ENCODE measurements around the gene FCHSD2.
A peak's percentile ranks its signal among the peaks of the same experiment; 100 is the strongest.

FCHSD2 gene

DNA sequence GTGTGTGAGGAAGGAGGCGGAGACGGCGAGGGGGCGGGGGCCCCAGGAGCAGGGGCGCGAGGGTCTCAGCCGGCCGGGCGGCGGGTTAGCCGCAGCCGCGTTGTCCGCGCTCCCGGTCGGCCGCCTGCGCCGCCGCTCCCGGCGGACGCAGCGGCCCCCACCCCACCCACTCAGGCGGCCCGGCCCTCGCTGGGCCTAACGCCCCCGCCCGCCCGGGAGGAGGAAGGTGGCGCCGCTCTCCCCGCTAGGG lies at the start of gene FCHSD2:
Gene FCHSD2, minus strand, starts transcription at position 191 of the 250 bp plus-strand sequence. CDS start 441 bp downstream, outside the sequence.
- TF ChIP-seq, protein P1, sequence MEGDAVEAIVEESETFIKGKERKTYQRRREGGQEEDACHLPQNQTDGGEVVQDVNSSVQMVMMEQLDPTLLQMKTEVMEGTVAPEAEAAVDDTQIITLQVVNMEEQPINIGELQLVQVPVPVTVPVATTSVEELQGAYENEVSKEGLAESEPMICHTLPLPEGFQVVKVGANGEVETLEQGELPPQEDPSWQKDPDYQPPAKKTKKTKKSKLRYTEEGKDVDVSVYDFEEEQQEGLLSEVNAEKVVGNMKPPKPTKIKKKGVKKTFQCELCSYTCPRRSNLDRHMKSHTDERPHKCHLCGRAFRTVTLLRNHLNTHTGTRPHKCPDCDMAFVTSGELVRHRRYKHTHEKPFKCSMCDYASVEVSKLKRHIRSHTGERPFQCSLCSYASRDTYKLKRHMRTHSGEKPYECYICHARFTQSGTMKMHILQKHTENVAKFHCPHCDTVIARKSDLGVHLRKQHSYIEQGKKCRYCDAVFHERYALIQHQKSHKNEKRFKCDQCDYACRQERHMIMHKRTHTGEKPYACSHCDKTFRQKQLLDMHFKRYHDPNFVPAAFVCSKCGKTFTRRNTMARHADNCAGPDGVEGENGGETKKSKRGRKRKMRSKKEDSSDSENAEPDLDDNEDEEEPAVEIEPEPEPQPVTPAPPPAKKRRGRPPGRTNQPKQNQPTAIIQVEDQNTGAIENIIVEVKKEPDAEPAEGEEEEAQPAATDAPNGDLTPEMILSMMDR (IDR thresholded peaks at IDR 0.05; ENCODE audit: low read depth, low read length): no peak
- TF ChIP-seq, protein P2, sequence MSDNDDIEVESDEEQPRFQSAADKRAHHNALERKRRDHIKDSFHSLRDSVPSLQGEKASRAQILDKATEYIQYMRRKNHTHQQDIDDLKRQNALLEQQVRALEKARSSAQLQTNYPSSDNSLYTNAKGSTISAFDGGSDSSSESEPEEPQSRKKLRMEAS (IDR thresholded peaks at IDR 0.05; ENCODE audit: low read depth, low read length): no peak
- peak; percentile 57 for TF ChIP-seq POLR2A (IDR thresholded peaks at IDR 0.05; ENCODE audit: extremely low read depth, insufficient read length)
- no peak for TF ChIP-seq MYC (IDR thresholded peaks at IDR 0.05; ENCODE audit: low read depth, low read length)
- no peak for DNase-seq (ENCODE audit: low read depth)
- peak within 1 kb of the TSS; percentile 91 for H3K4me3 ChIP-seq (ENCODE audit: low read depth, low read length)

DNA sequence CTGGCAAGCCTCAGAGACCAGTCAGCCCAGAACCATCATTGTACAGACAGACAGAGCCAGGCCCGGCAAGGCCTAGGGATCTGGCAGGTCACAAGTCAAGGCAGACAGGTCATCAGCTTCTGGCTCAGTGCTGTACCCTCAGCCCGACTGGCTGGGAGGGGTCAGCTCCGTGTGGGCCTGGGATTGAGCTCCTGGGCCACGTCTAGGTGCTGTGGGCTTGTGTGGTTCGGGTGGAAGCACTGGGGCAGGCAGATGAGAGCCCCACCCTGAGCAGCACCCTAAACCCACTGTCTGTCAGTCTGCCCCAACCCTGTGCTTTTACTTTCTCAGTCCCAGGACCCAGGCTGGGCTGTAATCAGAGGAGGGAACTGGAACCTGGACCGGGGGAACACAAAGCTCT lies 49.0 kb upstream of the FCHSD2 start:
- no peak for TF ChIP-seq MYC (IDR thresholded peaks at IDR 0.05; ENCODE audit: low read depth, low read length)
- TF ChIP-seq, protein P1 (IDR thresholded peaks at IDR 0.05; ENCODE audit: low read depth, low read length): no peak
- TF ChIP-seq POLR2A (IDR thresholded peaks at IDR 0.05; ENCODE audit: extremely low read depth, insufficient read length): no peak
- TF ChIP-seq, protein P2 (IDR thresholded peaks at IDR 0.05; ENCODE audit: low read depth, low read length): no peak
- no peak overlapping the region for H3K4me3 ChIP-seq (ENCODE audit: low read depth, low read length)
- no peak for DNase-seq (ENCODE audit: low read depth)

DNA sequence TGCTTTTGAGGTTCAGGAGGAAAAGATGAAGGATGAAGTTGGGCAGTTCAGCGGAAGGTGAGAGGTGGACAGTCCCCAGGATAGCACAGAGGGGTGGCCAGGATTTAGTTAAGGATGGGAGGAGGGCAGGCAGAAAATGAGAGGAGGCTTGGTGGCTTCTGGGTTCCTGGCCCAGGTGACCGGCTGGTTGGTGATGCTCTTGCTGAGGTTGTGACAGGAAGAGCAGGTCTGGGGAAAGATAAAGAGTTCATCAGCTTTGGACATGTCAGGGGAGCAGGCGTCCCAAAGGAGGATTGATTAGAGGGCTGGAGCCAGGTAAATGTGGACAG lies 48.4 kb upstream of the FCHSD2 start:
- no peak for TF ChIP-seq POLR2A (IDR thresholded peaks at IDR 0.05; ENCODE audit: extremely low read depth, insufficient read length)
- TF ChIP-seq MYC (IDR thresholded peaks at IDR 0.05; ENCODE audit: low read depth, low read length): no peak
- TF ChIP-seq, protein P2 (IDR thresholded peaks at IDR 0.05; ENCODE audit: low read depth, low read length): no peak
- TF ChIP-seq, protein P1 (IDR thresholded peaks at IDR 0.05; ENCODE audit: low read depth, low read length): no peak
- no peak for DNase-seq (ENCODE audit: low read depth)
- H3K4me3 ChIP-seq (ENCODE audit: low read depth, low read length): no peak overlapping the region

DNA sequence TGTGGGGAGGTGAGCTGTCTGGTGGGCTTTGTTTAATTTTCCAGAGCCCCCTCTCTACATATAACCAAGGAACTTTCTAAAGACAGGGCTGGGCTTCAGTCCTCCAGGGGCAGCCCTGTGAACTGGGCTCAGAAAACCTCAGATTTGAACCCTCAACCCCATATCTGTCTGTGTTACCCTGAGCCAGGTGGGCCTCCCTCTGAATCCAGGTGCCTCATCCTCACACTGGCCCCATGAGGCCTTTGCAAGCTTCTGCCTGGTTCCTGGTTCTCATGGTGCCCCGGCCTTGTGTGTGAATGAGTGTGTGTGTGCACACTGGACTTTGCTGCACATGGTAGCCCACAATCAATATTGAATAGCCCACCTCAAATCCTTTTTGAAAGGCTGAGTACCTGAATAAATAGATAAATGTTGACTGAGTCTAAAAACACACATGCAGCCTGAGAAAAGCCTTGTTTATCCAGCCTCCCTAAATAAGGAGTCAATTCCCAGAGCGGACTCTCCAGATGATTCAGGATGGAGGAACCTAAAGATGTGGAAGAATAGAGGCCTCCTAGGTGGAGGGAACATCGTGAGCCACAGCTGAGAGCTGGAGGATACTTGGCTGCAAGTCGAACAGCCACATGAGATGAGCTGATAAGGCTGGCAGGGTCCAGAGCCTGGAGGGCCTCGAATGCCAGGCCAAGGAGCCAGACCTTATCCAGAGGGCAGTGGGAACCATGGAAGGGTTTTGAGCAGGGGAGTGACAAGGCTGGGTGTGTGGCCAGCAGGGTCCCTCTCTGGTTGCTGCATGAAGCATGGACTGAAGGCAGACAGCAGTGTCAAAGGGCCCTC lies 47.8 kb upstream of the FCHSD2 start:
- no peak for DNase-seq (ENCODE audit: low read depth)
- peak overlapping the region; percentile 32 for H3K4me3 ChIP-seq (ENCODE audit: low read depth, low read length)
- no peak for TF ChIP-seq MYC (IDR thresholded peaks at IDR 0.05; ENCODE audit: low read depth, low read length)
- no peak for TF ChIP-seq POLR2A (IDR thresholded peaks at IDR 0.05; ENCODE audit: extremely low read depth, insufficient read length)
- TF ChIP-seq, protein P2 (IDR thresholded peaks at IDR 0.05; ENCODE audit: low read depth, low read length): no peak
- TF ChIP-seq, protein P1 (IDR thresholded peaks at IDR 0.05; ENCODE audit: low read depth, low read length): no peak

DNA sequence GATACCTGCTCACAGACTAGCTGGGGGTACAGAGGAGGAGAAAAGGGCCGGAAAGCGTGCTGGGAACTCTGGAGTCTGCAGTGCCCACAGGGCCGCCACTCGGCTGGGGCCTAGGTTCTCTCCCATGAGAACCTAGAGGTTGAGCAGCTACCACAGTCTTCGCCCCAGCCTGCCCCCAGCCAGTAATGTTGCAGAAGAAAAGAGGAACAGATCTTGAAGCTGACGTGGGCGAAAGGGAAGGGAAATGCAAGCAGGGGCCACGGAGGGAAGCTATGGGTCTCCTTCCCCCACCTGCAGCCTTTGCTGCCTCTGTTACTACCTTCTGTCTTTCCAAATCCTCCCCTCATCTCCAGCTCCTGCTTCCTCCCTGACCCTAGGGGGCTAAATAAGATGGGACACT lies 47.2 kb upstream of the FCHSD2 start:
- TF ChIP-seq, protein P1 (IDR thresholded peaks at IDR 0.05; ENCODE audit: low read depth, low read length): no peak
- TF ChIP-seq, protein P2 (IDR thresholded peaks at IDR 0.05; ENCODE audit: low read depth, low read length): peak; percentile 78; the same call in 1 of the 2 replicates
- TF ChIP-seq MYC (IDR thresholded peaks at IDR 0.05; ENCODE audit: low read depth, low read length): peak; percentile 83
- TF ChIP-seq POLR2A (IDR thresholded peaks at IDR 0.05; ENCODE audit: extremely low read depth, insufficient read length): peak; percentile 54
- peak overlapping the region; percentile 32 for H3K4me3 ChIP-seq (ENCODE audit: low read depth, low read length)
- DNase-seq (ENCODE audit: low read depth): peak; percentile 97

Measured in NB4 (cell line).